CD4-positive, alpha-beta T cell treated with Interleukin-15 for 4 hours (primary cell): ENCODE data around the gene FBXW5.

Source experiments
- DNase-seq: peaks from one replicate; pipeline ENCODE4 v3.0.0-alpha.2; 2020; ENCODE audit warnings: low spot score

The FBXW5 gene

GRCh38 chr9:136977649-136978072, 33.1 kb upstream of the FBXW5 start:
- no peak for DNase-seq

- no peak for DNase-seq
Measured at GRCh38 chr9:136977223-136977622, 32.7 kb upstream of the FBXW5 start, which contains the start of gene PTGDS. TSS of gene PTGDS (plus strand) at chr9:136977504. CDS start at chr9:136977579, 75 bp downstream.

GRCh38 chr9:136975644-136976043, 31.1 kb upstream of the FBXW5 start:
- DNase-seq: peak; percentile 32

- peak; percentile 26 for DNase-seq
Measured at GRCh38 chr9:136974817-136975535, 30.4 kb upstream of the FBXW5 start.

- no peak for DNase-seq
Measured at GRCh38 chr9:136973618-136974617, 29.4 kb upstream of the FBXW5 start.

- DNase-seq: no peak
Measured at GRCh38 chr9:136972743-136973142, 28.2 kb upstream of the FBXW5 start.

GRCh38 chr9:136972335-136972734, 27.8 kb upstream of the FBXW5 start:
- no peak for DNase-seq

GRCh38 chr9:136971746-136972145, 27.2 kb upstream of the FBXW5 start:
- DNase-seq: no peak

- no peak for DNase-seq
Measured at GRCh38 chr9:136970361-136970760, 25.8 kb upstream of the FBXW5 start.

GRCh38 chr9:136969774-136970173, 25.2 kb upstream of the FBXW5 start:
- DNase-seq: no peak

- DNase-seq: no peak
Measured at GRCh38 chr9:136969150-136969549, 24.6 kb upstream of the FBXW5 start.

- DNase-seq: no peak
Measured at GRCh38 chr9:136968333-136969127, 24.0 kb upstream of the FBXW5 start.

GRCh38 chr9:136965771-136966484, 21.4 kb upstream of the FBXW5 start:
- peak; percentile 44 for DNase-seq

GRCh38 chr9:136964833-136965422, 20.4 kb upstream of the FBXW5 start:
- DNase-seq: no peak

- no peak for DNase-seq
Measured at GRCh38 chr9:136964171-136964689, 19.7 kb upstream of the FBXW5 start.

- DNase-seq: no peak
Measured at GRCh38 chr9:136963751-136964150, 19.2 kb upstream of the FBXW5 start.

GRCh38 chr9:136963341-136963740, 18.8 kb upstream of the FBXW5 start:
- DNase-seq: no peak

GRCh38 chr9:136962701-136963248, 18.2 kb upstream of the FBXW5 start:
- no peak for DNase-seq

GRCh38 chr9:136962163-136962562, 17.6 kb upstream of the FBXW5 start:
- no peak for DNase-seq

GRCh38 chr9:136961279-136962065, 16.9 kb upstream of the FBXW5 start:
- DNase-seq: no peak
